LNCaP clone FGC (cell line): ENCODE results near the gene SNTB2.
A peak's percentile ranks its signal among the peaks of the same experiment; 100 is the strongest.

Experiments used
- DNase-seq: peaks from one replicate; pipeline ENCODE4 v3.0.0-alpha.2; 2011; ENCODE audit warnings: low read depth
- H3K4me3 ChIP-seq: 2 replicates; pipeline ENCODE4 v1.5.1; 2011; ENCODE audit warnings: mild to moderate bottlenecking, low read depth, low read length, control low read depth
- TF ChIP-seq, protein P1 (sequence below): IDR thresholded peaks from 2 replicates; pipeline ENCODE4 v1.5.1; 2012; ENCODE audit warnings: mild to moderate bottlenecking; ENCODE audit not compliant: control insufficient read depth, insufficient read depth; ENCODE audit errors: extremely low read depth

Gene SNTB2

GRCh38 chr16:69182730-69183416 lies 4.1 kb upstream of the SNTB2 start:
- DNase-seq: peak; percentile 60
- TF ChIP-seq, protein P1, sequence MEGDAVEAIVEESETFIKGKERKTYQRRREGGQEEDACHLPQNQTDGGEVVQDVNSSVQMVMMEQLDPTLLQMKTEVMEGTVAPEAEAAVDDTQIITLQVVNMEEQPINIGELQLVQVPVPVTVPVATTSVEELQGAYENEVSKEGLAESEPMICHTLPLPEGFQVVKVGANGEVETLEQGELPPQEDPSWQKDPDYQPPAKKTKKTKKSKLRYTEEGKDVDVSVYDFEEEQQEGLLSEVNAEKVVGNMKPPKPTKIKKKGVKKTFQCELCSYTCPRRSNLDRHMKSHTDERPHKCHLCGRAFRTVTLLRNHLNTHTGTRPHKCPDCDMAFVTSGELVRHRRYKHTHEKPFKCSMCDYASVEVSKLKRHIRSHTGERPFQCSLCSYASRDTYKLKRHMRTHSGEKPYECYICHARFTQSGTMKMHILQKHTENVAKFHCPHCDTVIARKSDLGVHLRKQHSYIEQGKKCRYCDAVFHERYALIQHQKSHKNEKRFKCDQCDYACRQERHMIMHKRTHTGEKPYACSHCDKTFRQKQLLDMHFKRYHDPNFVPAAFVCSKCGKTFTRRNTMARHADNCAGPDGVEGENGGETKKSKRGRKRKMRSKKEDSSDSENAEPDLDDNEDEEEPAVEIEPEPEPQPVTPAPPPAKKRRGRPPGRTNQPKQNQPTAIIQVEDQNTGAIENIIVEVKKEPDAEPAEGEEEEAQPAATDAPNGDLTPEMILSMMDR: no peak
- H3K4me3 ChIP-seq: no peak overlapping the region

GRCh38 chr16:69187446-69188235 lies 677 bp downstream of the SNTB2 start:
- DNase-seq: no peak
- H3K4me3 ChIP-seq: peak overlapping the region; percentile 81
- TF ChIP-seq, protein P1: no peak

DNA sequence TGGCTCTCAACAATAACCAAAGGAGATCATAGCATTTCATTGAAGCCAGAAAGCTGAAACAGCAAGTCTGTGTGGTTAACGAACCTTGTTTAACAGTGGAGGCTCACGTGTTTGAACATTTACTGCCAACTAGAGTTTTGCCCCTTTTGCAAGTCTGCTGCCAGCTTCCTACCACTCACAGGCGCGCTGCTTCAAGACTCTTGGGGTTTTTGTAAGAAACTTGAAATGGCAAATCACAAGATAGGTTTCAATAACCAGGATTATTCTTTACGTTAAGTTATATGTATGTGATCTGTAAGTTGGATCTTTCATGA lies 1.2 kb downstream of the SNTB2 start:
- H3K4me3 ChIP-seq: peak overlapping the region; percentile 81
- TF ChIP-seq, protein P1: no peak
- DNase-seq: no peak

- TF ChIP-seq, protein P1: no peak
- H3K4me3 ChIP-seq: peak overlapping the region; percentile 81
- no peak for DNase-seq
Measured at GRCh38 chr16:69188716-69189115, 1.8 kb downstream of the SNTB2 start.

DNA sequence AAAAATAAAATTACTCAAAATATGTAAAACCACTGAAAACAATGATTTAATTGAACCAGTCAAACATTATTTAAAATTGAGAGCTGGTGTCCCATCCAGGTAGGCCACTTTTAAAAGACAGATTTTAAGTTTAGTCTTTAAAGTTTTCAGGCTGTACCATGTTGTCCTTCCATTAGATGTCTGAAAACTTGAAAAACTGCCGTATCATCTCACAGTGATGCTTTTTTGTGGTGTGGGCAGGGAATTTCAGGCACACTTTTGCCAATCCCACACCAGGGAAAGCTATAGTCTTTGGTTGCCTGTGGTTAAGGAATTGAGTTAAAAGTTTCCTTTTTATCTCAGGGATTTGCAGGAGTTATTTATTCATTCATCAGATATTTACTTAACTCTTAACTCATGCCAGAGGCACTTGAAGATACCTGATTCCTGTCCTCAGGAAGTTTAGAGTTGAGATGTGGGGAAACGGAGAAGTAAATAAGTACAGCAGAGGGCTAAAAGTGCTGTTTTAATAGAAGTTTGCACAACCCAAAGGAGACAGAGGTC lies 3.2 kb downstream of the SNTB2 start:
- no peak overlapping the region for H3K4me3 ChIP-seq

DNA sequence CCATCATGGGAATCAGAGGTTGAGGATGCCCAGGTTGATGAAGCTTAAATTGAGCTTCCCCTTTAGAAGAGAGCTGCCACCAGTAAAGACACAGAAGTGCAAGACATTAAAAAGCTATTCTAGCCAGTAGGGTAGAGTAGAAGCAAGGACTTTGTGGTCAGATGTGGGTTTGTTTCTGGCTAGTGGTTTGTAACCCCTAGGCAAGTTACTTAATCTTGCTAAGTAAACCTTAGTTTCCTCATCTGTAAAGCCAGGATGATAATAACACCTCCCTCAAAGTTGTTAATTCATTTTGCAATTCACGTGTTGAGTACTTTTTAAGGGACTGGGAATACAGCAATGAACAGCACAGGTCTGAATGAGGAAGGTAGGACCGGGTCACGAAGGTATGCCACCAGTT lies 3.6 kb downstream of the SNTB2 start:
- DNase-seq: no peak
- TF ChIP-seq, protein P1: no peak
- H3K4me3 ChIP-seq: no peak overlapping the region

More for the DNA sequence above, 3.2 kb downstream of the SNTB2 start:
- TF ChIP-seq, protein P1: no peak
- DNase-seq: no peak
